ENCODE results near the gene KLHL26.

The KLHL26 gene

GRCh38 chr19:18696023-18696422 is 59.2 kb downstream of the KLHL26 start:
- DNase-seq (ENCODE audit: low spot score): no peak

GRCh38 chr19:18697680-18698079 is 60.9 kb downstream of the KLHL26 start:
- DNase-seq (ENCODE audit: low spot score): no peak

DNA sequence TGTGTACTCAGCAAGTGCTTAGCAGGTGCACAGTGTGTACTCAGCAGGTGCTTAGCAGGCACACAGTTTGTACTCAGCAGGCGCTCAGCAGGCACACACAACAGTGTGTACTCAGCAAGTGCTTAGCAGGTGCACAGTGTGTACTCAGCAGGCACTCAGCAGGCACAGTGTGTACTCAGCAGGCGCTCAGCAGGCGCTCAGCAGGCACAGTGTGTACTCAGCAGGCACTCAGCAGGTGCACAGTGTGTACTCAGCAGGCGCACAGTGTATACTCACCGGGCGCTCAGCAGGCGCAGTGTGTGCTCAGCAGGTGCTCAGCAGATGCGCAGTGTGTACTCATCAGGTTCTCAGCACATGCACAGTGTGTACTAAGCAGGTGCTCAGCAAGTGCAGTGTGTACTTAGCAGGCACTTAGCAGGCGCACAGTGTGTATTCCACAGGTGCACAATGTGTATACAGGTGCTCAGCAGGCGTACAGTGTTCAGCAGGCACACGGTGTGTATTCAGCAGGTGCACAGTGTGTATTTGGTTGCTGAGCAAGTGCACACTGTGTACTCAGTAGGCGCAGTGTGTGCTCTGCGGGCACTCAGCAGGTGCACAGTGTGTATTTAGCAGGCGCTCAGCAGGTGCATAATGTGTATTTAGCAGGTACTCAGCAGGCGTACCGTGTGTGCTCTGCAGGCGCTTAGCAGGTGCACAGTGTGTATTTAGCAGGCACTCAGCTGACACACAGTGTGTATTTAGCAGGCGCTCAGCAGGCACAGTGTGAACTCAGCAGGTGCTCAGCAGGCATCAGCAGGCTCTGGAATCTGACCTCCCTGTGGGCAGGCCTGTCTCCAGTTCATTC is 61.7 kb downstream of the KLHL26 start:
- DNase-seq (ENCODE audit: low spot score): no peak

GRCh38 chr19:18699403-18700054 is 62.7 kb downstream of the KLHL26 start:
- no peak for DNase-seq (ENCODE audit: low spot score)

DNA sequence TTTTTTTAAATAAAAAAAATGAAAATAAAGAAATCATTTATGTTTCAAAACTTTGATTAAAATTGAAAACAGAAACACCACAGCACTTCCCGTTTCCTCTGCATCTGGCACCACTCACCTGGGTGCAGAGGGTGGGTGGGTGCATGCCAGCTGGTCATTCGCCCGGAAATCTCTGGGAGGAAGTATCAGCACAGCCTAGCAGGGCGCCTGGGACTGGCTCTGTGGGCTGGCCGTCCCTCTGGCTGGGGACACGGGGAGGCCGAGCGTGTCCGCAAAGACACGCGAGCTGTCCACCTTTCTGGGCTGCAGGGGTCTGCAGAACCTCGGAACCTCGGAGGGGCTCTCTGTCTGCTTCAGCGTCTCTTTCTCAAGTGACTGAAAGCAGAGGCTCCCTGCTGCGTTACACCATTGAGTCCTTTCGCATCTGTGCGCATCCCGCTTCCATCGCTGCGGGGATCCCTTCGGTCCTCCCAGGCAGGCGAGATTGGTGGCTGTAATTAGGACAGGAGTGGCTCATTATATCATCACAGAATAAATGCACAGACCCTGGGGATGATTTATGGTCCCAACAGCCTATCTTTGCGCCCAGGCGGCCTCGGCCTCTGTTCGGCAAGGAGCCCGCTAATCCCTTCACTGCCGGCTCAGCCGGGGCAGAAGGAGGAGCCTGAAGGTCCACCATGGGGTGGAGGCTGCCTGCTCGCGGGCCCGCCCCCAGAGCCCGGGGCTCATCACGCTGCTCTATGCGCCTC is 63.8 kb downstream of the KLHL26 start:
- DNase-seq (ENCODE audit: low spot score): peak; percentile 26

GRCh38 chr19:18701250-18701608 is 64.4 kb downstream of the KLHL26 start:
- DNase-seq (ENCODE audit: low spot score): no peak

DNA sequence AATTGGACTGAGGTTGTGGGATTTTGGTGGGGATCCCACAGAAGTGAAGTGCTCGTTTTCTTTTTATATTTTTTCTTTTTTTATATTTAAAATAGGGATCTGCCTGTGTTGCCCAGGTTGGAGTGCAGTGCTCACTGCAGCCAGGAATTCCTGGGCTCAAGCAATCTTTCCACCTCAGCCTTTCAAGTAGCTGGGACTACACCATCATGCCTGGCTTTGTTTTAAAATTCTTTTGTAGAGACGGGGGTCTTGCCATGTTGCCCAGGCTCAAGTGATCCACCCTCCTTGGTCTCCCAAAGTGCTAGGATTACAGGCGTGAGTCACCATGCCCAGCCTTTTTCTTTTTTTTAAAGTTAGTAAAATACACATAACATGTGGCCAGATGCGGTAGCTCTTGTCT is 67.2 kb downstream of the KLHL26 start:
- DNase-seq (ENCODE audit: low spot score): no peak

- no peak for DNase-seq (ENCODE audit: low spot score)
Measured at GRCh38 chr19:18704971-18705370, 68.1 kb downstream of the KLHL26 start.

DNA sequence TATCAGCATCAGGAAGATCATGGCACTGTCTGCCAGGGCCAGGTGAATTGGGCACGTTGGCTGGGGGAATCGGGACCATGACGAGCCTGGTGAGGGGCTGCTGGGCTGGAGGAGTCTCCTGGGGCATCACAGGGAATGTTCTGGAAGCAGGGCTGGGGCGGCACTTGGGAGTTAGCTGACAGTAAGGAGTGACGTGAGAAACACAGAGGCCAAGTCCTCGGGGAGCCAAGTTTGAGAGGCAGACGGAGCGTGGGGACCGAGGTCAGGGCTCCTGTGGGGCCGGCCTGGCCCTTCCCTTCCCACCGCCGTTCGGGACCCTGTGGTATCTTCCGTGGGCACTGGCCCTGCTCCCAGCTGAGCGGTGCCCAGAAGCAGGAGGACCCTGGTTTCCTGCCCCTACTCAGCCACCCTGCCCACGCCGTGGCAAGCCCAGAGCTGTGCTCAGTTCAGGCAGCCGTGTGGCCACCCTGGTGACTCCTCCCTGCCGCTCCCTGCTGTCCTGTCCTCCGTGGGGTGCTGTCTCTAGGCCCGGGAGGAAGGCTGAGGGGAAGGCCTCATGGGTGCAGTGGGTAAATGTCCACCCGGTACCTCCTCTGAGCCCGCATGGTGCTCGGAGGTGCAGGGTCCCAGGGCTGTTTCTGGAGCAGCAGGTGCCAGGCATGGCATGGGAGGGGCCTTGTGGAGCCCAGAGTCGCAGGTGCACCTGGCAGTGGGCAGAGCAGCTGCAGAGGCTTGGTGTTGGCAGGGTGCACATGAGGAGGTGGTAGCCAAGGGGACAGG is 71.8 kb downstream of the KLHL26 start:
- no peak for DNase-seq (ENCODE audit: low spot score)

- DNase-seq (ENCODE audit: low spot score): no peak
Measured at GRCh38 chr19:18709546-18709945, 72.7 kb downstream of the KLHL26 start.

- no peak for DNase-seq (ENCODE audit: low spot score)
Measured at GRCh38 chr19:18710186-18710585, 73.4 kb downstream of the KLHL26 start.

GRCh38 chr19:18710996-18711751 is 74.3 kb downstream of the KLHL26 start:
- no peak for DNase-seq (ENCODE audit: low spot score)

GRCh38 chr19:18711893-18712292 is 75.1 kb downstream of the KLHL26 start:
- DNase-seq (ENCODE audit: low spot score): no peak

DNA sequence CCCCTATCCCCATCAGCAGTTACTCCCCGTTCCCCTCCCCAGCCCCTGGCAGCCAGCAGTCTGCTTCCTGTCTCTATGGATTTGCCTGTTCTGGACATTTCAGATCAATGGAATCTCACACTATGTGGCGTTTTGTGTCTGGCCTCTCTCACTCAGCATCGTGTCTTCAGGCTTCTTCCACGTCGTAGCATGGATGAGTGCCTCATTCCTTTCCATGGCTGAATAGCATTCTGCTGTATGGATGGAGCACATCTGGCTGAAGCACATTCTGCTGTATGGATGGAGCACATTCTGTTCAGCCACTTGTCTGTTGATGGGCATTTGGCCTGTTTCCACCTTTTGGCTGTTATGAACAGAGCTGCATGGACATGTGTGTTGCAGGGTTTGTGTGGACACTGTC is 76.2 kb downstream of the KLHL26 start:
- no peak for DNase-seq (ENCODE audit: low spot score)

DNA sequence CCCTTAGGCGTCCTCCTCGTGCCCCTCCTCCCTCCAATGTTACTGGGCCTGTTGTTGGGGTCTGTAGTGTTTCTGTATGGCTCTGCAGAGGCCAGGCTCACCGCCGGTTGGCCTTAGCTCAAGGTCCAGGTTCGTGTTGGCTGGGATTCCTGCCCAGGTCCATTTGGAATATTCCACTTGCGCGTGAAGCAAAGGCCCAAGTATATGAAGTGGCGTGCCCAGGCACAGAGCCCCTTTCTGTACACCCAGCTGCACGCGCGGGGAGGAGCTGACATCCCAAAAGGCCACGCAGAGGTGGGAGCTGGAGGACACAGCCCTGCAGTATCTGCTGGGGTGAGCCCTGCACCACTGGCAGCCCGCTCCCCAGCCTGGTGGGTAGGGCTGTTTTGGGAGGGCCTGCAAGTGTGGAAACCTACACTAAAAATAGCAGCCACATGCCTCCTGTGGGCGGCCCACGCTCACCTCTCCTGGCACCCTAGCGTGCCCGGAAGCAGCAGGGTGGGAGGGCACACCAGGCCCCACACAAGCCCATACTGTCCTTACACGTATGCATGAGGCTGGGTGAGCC is 76.8 kb downstream of the KLHL26 start:
- no peak for DNase-seq (ENCODE audit: low spot score)

GRCh38 chr19:18715416-18715815 is 78.6 kb downstream of the KLHL26 start:
- DNase-seq (ENCODE audit: low spot score): no peak

DNA sequence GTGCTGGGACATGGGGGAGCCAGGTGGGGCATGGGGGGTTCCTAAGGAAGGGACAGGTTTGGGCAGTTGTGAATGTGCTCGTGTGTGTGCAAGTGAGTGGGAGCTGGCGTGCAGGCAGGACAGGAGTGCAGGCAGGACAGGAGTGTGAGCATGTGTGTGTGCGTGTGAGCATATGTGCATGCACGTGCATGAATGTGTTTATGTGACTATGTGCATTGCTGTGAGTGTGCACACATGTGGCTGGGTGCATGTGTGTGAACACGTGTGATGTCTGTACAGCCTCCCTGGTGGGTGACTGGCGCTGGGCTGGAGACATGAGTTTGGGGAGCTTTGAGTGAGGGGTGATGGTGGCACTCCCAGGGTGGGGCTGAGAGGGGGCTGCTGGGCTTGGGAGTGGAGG is 80.0 kb downstream of the KLHL26 start:
- no peak for DNase-seq (ENCODE audit: low spot score)

DNA sequence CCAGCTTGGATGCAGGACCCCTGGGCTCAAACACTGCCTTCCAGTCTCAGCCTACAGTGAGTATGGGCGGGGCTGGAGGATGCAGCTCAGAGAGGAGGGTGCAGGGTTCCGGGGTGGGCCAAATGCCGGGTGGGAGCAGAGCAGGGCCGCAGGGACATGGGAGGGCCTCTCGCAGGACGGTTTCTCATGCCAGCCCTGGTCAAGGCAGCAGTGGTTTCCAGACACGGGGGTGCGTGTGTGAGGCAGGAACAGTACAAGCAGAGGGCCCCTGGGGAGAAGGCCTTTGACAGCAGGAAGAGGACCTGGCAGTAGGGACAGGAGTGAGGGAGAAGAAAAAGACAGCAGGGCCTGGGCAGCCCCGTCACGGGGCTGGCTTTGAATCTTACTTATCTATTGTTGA is 80.8 kb downstream of the KLHL26 start:
- DNase-seq (ENCODE audit: low spot score): no peak

DNA sequence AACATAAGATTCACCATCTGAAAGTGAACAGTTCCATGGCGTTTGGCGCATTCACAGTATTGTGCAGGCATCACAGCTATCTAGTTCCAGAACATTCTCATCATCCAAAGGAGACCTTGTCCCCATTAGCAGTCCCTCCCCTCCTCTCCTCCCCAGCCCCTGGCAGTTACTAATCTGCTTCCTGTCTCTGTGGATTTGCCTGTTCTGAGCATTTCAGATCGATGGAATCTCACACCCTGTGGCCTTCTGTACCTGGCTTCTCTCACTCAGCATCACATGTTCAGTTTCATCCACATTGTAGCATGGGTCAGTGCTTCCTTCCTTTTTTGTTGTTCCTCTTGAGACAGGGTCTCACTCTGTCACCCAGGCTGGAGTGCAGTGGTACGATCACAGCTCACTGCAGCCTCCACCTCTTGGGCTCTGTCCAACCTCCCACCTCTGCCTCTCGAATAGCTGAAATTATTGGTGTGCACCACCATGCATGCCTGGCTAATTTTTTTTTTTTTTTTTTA is 81.2 kb downstream of the KLHL26 start:
- no peak for DNase-seq (ENCODE audit: low spot score)

DNA sequence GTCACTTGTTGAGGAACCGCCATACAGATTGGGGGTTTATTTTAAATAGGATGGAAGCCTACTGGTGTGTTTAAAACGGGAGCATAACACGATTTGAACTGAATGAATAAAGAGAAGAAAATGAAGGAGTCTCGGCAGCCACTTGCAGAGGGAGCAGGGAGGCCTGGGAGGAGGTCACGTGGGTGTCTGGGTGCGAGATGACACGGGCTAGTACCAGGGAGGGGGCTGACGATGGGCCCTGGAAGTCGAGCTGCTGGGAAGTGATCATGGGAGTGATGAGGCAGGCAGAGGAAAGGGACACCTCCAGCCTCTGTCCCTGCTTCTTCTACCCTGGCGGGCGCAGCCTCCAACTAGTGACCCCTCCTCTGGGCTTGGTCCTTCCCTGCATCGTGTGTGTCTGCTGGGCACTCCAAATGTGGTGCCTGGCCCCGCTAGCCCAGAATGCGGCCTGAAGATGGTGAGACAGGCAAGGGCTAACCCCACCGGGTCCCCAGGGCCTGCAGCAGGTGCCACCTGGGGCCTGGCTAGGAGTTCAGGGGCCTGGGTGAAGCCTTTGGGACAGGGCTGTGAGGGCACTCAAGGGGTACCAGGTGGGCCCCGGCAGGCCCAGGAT is 82.1 kb downstream of the KLHL26 start:
- DNase-seq (ENCODE audit: low spot score): no peak

Data from hematopoietic multipotent progenitor cell treated with erythropoietin and hydrocortisone succinate and interleukin-3 and kit ligand, for 15 days (in vitro differentiated cells).